ENCODE results near the gene COA8. TPM values are rescaled to one million over a fixed set of nuclear protein-coding genes. Genes with fewer than 3 reads are reported as not detected.

COA8 gene
- polyA plus RNA-seq, 5 donors = 29.3 to 46.6 (median 40.9) TPM

- no peak for DNase-seq
Observed at GRCh38 chr14:103547455-103547940, 15.3 kb upstream of the COA8 start.

- no peak for DNase-seq
Observed at GRCh38 chr14:103547941-103548462, 14.8 kb upstream of the COA8 start.

- no peak for DNase-seq
Observed at GRCh38 chr14:103548463-103549351, 14.1 kb upstream of the COA8 start.

GRCh38 chr14:103549361-103550311 lies 13.1 kb upstream of the COA8 start:
- DNase-seq = no peak

GRCh38 chr14:103550451-103551337 lies 12.1 kb upstream of the COA8 start:
- DNase-seq = no peak

GRCh38 chr14:103551338-103551762 lies 11.4 kb upstream of the COA8 start:
- DNase-seq = no peak

- no peak for DNase-seq
Observed at GRCh38 chr14:103552011-103552845, 10.5 kb upstream of the COA8 start.

- DNase-seq = no peak
Observed at GRCh38 chr14:103552846-103553210, 9.9 kb upstream of the COA8 start.

- no peak for DNase-seq
Observed at GRCh38 chr14:103555559-103556337, 7.0 kb upstream of the COA8 start.

- DNase-seq = no peak
Observed at GRCh38 chr14:103556946-103557758, 5.6 kb upstream of the COA8 start.

- no peak for DNase-seq
Observed at GRCh38 chr14:103558071-103558882, 4.5 kb upstream of the COA8 start.

GRCh38 chr14:103559766-103560165 lies 3.0 kb upstream of the COA8 start:
- DNase-seq = no peak

- DNase-seq = no peak
Observed at GRCh38 chr14:103560691-103561090, 2.1 kb upstream of the COA8 start.

GRCh38 chr14:103561381-103562178 lies 1.2 kb upstream of the COA8 start:
- DNase-seq = no peak

GRCh38 chr14:103562179-103562428 lies 656 bp upstream of the COA8 start:
- DNase-seq = no peak

- DNase-seq = no peak
Observed at GRCh38 chr14:103563226-103563620, 463 bp downstream of the COA8 start.
